SK-N-SH (cell line): ENCODE measurements around the gene CYP11A1.

ENCODE experiments used
- ELF1 ChIP-seq: IDR thresholded peaks from 2 replicates; pipeline ENCODE4 v1.4.0; 2012
- EZH2phosphoT487 ChIP-seq: fragments of 200-600 bp; sonication (generic); IDR thresholded peaks from 2 replicates; pipeline ENCODE4 v1.6.1; 2017; ENCODE audit warnings: low read depth, mixed run types, mild to moderate bottlenecking, antibody characterized with exemption, moderate library complexity, borderline replicate concordance
- FOSL2 ChIP-seq: IDR thresholded peaks from 2 replicates; pipeline ENCODE4 v1.4.0; 2012; ENCODE audit warnings: low read depth, mild to moderate bottlenecking, moderate library complexity, borderline replicate concordance
- GATA2 ChIP-seq: sonication (generic); formaldehyde crosslinking; IDR thresholded peaks from 2 replicates; pipeline ENCODE4 v1.5.0; 2020; ENCODE audit warnings: mild to moderate bottlenecking, missing genetic modification reagents
- RAD21 ChIP-seq: IDR thresholded peaks from 2 replicates; pipeline ENCODE4 v1.6.1; 2012; ENCODE audit warnings: mild to moderate bottlenecking, low read length
- RFX5 ChIP-seq: IDR thresholded peaks from 2 replicates; pipeline ENCODE4 v1.6.1; 2012; ENCODE audit warnings: mild to moderate bottlenecking, improper control_type of control experiment, low read length
- TAF1 ChIP-seq: IDR thresholded peaks from 2 replicates; pipeline ENCODE4 v1.6.1; 2012; ENCODE audit warnings: low read depth, mild to moderate bottlenecking, low read length, moderate library complexity, borderline replicate concordance
- TF ChIP-seq, protein P1 (sequence below): fragments of 200-600 bp; sonication (generic); IDR thresholded peaks from 2 replicates; pipeline ENCODE4 v1.6.1; 2017; ENCODE audit warnings: antibody characterized with exemption, mild to moderate bottlenecking, moderate library complexity
- TF ChIP-seq, protein P2 (sequence below): IDR thresholded peaks from 2 replicates; pipeline ENCODE4 v1.4.0; 2012; ENCODE audit warnings: low read depth, borderline replicate concordance

DNA sequence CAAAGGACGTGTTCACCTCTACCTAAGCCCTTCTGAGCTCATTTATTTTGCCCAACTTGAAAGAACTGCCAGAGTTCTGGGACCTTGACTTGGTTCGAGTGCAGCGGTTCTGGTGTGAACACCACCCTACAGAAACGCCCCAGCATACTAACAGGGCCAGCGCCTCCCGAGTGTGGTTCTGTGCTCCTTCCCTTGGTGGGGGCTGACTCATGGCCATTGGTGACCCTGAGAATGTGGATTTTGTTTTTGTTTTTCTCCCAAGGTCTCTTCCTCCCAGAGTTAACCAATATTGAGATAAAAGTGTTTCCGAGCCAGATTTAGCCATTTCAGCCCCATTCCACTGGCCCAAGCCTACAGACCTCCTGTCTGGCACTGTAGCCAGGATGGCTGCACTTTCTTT is 38.4 kb upstream of the CYP11A1 start:
- TF ChIP-seq FOSL2 (no peak), ELF1 (no peak), EZH2phosphoT487 (no peak), TAF1 (no peak), RFX5 (no peak), RAD21 (no peak), GATA2 (CRISPR knock-in tag) (no peak)
- TF ChIP-seq, protein P1, sequence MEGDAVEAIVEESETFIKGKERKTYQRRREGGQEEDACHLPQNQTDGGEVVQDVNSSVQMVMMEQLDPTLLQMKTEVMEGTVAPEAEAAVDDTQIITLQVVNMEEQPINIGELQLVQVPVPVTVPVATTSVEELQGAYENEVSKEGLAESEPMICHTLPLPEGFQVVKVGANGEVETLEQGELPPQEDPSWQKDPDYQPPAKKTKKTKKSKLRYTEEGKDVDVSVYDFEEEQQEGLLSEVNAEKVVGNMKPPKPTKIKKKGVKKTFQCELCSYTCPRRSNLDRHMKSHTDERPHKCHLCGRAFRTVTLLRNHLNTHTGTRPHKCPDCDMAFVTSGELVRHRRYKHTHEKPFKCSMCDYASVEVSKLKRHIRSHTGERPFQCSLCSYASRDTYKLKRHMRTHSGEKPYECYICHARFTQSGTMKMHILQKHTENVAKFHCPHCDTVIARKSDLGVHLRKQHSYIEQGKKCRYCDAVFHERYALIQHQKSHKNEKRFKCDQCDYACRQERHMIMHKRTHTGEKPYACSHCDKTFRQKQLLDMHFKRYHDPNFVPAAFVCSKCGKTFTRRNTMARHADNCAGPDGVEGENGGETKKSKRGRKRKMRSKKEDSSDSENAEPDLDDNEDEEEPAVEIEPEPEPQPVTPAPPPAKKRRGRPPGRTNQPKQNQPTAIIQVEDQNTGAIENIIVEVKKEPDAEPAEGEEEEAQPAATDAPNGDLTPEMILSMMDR: no peak
- TF ChIP-seq, protein P2, sequence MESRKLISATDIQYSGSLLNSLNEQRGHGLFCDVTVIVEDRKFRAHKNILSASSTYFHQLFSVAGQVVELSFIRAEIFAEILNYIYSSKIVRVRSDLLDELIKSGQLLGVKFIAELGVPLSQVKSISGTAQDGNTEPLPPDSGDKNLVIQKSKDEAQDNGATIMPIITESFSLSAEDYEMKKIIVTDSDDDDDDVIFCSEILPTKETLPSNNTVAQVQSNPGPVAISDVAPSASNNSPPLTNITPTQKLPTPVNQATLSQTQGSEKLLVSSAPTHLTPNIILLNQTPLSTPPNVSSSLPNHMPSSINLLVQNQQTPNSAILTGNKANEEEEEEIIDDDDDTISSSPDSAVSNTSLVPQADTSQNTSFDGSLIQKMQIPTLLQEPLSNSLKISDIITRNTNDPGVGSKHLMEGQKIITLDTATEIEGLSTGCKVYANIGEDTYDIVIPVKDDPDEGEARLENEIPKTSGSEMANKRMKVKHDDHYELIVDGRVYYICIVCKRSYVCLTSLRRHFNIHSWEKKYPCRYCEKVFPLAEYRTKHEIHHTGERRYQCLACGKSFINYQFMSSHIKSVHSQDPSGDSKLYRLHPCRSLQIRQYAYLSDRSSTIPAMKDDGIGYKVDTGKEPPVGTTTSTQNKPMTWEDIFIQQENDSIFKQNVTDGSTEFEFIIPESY: no peak
